GM21526 (cell line): ENCODE data around the gene TMEM51.

ENCODE experiments used
- ATAC-seq: cut with Tn5 transposase; IDR thresholded peaks from one replicate; pipeline ENCODE4 v1.9.1; 2021; ENCODE audit warnings: moderate library complexity; ENCODE audit not compliant: unreplicated experiment, low FRiP score

The TMEM51 gene

GRCh38 chr1:15236746-15237145, 83.2 kb downstream of the TMEM51 start:
- ATAC-seq = no peak

DNA sequence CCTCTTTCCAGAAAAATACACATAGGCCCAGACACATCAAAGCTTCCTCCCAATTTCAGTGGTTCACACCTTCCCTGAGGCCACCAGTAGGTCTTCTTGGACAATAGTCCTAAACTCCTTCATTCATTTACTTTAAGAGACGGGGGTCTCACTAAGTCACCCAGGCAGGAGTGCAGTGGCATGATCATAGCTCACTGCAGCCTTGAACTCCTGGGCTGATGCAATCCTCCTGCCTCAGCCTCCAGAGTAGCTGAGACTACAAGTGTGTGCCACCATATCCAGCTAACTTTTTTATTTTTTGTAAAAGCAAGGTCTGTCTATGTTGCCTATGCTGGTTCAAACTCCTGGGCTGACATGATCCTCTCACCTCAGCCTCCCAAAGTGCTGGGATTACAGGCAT, 85.2 kb downstream of the TMEM51 start:
- no peak for ATAC-seq

GRCh38 chr1:15242766-15243165, 89.2 kb downstream of the TMEM51 start:
- ATAC-seq = no peak

DNA sequence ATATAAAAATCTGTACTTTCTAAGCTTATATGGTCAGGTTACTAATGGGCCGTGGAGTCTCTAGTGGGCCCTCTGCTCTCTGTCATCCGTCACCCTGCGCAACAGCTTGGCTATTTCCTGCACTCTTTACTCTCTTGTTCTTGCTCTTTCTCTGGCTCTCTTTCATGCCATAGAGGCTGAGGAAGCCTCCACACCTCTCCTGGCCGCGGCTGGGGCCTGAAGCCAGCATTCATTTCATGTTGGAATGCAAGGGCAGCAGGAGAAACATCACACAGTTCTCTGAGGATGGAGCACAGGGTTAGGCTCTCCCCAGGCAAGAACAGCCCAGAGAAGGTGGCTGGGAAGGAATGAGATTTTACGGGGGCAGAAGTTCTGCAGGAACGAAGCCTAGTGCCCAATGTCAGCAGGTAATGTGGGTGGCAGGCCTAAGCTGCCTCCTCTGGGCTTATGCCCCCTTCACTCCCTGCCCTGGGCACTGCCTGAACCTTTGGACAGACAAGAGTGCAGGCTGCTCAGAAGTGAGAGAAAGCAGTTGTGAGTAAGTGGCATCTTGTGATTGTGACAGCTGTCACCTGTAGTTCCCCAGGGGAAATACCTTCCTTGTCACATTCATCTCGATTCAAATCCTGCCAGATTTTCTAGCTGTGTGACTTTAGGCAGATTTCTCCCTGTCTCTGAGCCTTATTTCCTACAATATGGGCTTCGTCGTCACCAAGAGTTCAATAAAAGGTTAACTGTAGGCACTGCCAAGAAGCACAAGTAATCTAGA, 89.9 kb downstream of the TMEM51 start:
- no peak for ATAC-seq

DNA sequence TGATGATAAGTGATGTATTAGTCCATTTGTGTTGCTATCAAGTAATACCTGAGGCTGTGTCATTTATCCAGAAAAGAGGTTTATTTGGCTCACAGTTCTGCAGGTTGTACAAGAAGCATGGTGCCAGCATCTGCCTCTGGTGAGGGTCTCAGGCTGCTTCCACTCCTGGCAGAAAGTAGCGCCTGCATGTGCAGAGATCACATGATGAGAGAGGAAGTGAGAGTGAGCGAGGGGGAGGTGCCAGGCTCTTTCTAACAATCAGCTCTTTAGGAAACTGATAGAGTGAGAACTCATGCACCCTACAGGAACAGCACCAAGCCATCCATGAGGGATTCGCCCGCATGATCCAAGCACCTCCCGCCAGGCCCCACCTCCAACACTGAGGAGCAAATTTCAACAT, 91.3 kb downstream of the TMEM51 start:
- ATAC-seq = no peak

DNA sequence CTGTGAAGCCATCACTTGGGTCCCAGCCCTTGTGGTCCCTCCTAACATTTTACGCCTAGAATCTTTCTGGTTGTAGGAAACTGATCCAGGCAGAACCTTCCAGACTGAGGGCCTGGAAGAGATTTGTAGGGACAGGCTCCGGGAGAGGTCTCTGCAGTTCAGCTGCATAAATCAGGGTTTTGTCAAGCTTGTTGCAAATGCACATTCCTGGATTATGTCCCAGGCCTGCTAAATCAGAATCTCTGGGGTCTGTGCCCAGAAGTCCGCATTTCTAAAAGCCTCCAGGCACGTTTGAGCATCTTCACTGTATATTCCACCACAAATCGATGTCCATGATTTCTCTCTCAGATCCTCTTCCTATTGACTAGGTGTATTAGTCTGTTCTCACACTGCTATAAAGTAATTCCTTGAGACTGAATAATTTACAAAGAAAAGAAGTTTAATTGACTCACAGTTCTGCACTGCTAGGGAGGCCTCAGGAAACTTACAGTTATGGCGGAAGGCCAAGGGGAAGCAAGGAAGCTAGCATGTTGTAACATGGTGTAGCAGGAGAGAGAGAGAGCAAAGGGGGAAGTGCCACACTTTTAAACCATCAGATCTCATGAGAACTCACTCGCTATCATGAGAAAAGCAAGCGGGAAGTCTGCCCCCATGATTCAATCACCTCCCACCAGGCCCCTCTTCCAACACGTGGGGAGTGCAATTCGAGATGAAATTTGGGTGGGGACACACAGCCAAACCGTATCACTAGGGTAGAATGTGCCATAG, 92.2 kb downstream of the TMEM51 start:
- no peak for ATAC-seq

GRCh38 chr1:15246960-15247614, 93.5 kb downstream of the TMEM51 start, which contains the start of gene FHAD1:
TSS of gene FHAD1 (plus strand) at chr1:15247223. CDS start at chr1:15251785, 4,562 bp downstream.
- ATAC-seq = no peak

GRCh38 chr1:15248216-15248615, 94.7 kb downstream of the TMEM51 start:
- ATAC-seq = no peak

- ATAC-seq = no peak
These were observed 95.5 kb downstream of the TMEM51 start for GRCh38 chr1:15249081-15249480.

DNA sequence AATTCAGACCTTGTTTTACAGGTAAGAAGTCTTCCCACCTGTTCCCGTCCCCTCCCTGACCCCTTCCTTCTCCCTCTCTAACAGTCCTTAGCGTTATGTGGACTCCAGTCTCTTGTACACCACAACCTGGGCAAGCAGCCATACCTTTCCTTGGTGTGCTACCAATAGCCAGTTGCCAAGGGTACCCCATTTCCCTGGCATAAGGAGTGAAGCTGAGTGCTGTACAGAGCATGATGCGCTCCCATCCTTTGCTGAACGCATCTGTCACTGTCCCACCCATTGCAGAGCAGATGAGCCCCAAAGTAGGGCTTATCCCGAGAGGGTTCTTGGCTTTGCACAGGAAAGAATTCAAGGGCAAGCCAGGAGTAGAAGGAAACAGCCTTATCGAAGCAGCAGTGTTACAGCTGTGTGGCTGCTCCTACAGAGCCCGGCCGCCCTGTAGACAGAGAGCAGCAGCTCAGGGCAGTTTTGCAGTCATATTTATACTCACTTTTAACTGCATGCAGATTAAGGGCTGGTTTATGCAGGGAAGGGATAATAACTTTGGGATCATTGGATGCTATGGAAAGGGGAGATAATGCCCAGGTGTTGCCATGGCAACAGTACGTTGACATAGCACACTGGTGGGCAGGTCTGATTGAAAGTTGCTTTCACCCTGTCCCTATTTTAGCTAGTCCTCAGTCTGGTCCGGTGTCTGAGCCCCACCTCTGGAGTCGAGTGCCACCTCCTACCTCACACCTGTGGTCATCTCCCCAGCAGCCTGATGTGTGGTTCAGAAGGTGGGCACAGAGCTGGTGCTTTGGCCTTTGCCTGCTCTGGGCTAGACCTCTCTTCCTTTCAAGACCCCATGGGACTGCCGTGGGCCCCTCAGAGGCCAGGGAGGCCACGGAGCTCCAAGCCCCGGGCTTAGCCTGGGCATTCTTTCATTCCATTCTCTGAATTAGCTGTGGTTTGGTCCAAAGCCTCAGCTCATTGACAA, 98.6 kb downstream of the TMEM51 start:
- no peak for ATAC-seq

- no peak for ATAC-seq
These were observed 101.0 kb downstream of the TMEM51 start for GRCh38 chr1:15254559-15254958.

GRCh38 chr1:15255582-15256149, 102.1 kb downstream of the TMEM51 start:
- ATAC-seq = no peak

- no peak for ATAC-seq
These were observed 103.0 kb downstream of the TMEM51 start for GRCh38 chr1:15256584-15256983.

- no peak for ATAC-seq
These were observed 103.8 kb downstream of the TMEM51 start for GRCh38 chr1:15257309-15257708.

DNA sequence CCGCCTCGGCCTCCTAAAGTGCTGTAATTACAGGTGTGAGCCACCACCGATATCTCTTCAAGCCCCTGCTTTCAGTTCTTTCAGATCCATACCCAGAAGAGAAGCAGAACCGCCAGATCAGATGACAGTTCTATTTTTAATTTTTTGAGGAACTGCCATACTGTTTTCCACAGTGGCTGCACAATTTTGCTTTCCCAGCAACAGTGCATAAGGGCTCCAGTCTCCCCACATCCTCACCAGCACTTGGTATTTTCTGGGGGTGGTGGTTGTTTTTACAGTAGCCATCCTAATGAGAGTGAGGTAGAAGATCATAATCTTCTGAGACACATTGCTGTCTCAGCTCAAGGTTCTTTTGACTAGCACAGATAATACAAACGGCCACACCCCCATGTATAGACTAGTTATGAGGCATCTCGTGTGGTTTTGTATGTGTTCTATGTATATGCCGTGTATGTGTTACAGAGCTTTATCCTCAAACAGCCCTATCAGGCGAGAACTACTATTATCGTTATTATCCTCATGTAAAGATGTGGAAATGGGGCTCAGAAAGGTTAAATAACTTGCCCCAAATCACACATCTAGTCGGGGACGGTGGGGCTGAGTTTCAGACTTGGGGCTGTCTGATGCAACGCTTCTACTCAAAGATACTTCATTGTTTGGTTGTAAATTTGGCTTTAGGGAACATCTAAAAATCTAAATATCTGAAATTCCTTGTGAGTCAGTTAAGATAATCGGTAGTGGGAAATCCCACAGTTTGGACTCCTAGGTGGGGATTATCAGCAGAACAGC, 105.5 kb downstream of the TMEM51 start:
- ATAC-seq = no peak

- no peak for ATAC-seq
These were observed 106.1 kb downstream of the TMEM51 start for GRCh38 chr1:15259622-15260007.

- ATAC-seq = no peak
These were observed 107.0 kb downstream of the TMEM51 start for GRCh38 chr1:15260418-15261154.
